IMR-90 (cell line): Measurements from ENCODE around the gene DMAC2. TPM values are rescaled to one million over a fixed set of nuclear protein-coding genes. Genes with fewer than 3 reads are reported as not detected.

Experiments used
- ATAC-seq: fragments of 200-7000 bp; cut with Tn5 transposase; 2 replicates; pipeline ENCODE4 v1.9.1; 2020; ENCODE audit warnings: low read depth, mild to moderate bottlenecking, moderate library complexity
- BruUV-seq: library from RNA; stranded (reverse); fragments of 400-500 nt; replicated peaks from 2 replicates; lab custom pipeline; 2021; lab: Mats Ljungman, UMichigan
- CTCF ChIA-PET: fragments of 300-600 bp; formaldehyde crosslinking; extraction: SDS; loops from one replicate; lab custom pipeline; 2021; ENCODE audit warnings: antibody characterized with exemption; lab: Yijun Ruan, JAX
- POLR2A ChIA-PET: fragments of 300-600 bp; sonication (Branson Sonifier 250); formaldehyde crosslinking; loops from one replicate; lab custom pipeline; 2022; ENCODE audit warnings: antibody characterized with exemption; ENCODE audit not compliant: unreplicated experiment; lab: Charles Lee
- DNase-seq: peaks from one replicate; pipeline ENCODE4 v3.0.0; 2013
- H2AFZ ChIP-seq: replicated peaks from 2 replicates; pipeline ENCODE3; 2013; ENCODE audit warnings: low read length, mild to moderate bottlenecking; ENCODE audit not compliant: poor library complexity
- H2AK5ac ChIP-seq: 2 replicates; pipeline ENCODE4 v1.6.1; 2013; ENCODE audit warnings: low read depth, low read length, inconsistent platforms
- H2AK9ac ChIP-seq: replicated peaks from 2 replicates; pipeline ENCODE3; 2013; ENCODE audit warnings: mild to moderate bottlenecking, low read depth, low read length, moderate library complexity; ENCODE audit not compliant: poor library complexity
- H2BK120ac ChIP-seq: 2 replicates; pipeline ENCODE4 v1.6.1; 2013; ENCODE audit warnings: low read depth, low read length, inconsistent platforms
- H2BK15ac ChIP-seq: 3 replicates; pipeline ENCODE4 v1.6.1; 2013; ENCODE audit warnings: low read depth, low read length, inconsistent platforms
- H2BK20ac ChIP-seq: 2 replicates; pipeline ENCODE4 v1.6.1; 2013; ENCODE audit warnings: low read depth, mild to moderate bottlenecking, inconsistent platforms, low read length, moderate library complexity
- H2BK5ac ChIP-seq: 2 replicates; pipeline ENCODE4 v1.6.1; 2013; ENCODE audit warnings: mild to moderate bottlenecking, low read depth, low read length, inconsistent platforms; ENCODE audit not compliant: poor library complexity, severe bottlenecking
- H3K14ac ChIP-seq: replicated peaks from 2 replicates; pipeline ENCODE4 v1.6.1; 2013; ENCODE audit warnings: low read depth, low read length, inconsistent platforms
- H3K18ac ChIP-seq: 2 replicates; pipeline ENCODE4 v1.6.1; 2013; ENCODE audit warnings: low read depth, low read length, control low read depth
- H3K23ac ChIP-seq: 2 replicates; pipeline ENCODE4 v1.6.1; 2013; ENCODE audit warnings: low read depth, low read length, inconsistent platforms
- H3K27ac ChIP-seq: 2 replicates; pipeline ENCODE4 v1.5.1; 2013; ENCODE audit warnings: mild to moderate bottlenecking, control low read depth, low read length; ENCODE audit not compliant: insufficient read depth
- H3K27me3 ChIP-seq: 2 replicates; pipeline ENCODE4 v1.6.1; 2013; ENCODE audit warnings: low read length; ENCODE audit not compliant: control insufficient read depth, insufficient read depth
- H3K36me3 ChIP-seq: 2 replicates; pipeline ENCODE4 v1.6.1; 2013; ENCODE audit warnings: low read length, mixed read lengths; ENCODE audit not compliant: control insufficient read depth, insufficient read depth
- H3K4ac ChIP-seq: 2 replicates; pipeline ENCODE4 v1.6.1; 2013; ENCODE audit warnings: low read depth, low read length, inconsistent platforms
- H3K4me1 ChIP-seq: 2 replicates; pipeline ENCODE4 v1.6.1; 2013; ENCODE audit warnings: low read length, mixed read lengths; ENCODE audit not compliant: control insufficient read depth, insufficient read depth
- H3K4me2 ChIP-seq: 2 replicates; pipeline ENCODE4 v1.6.1; 2013; ENCODE audit warnings: low read depth, mild to moderate bottlenecking, control low read depth, low read length, moderate library complexity
- H3K4me3 ChIP-seq: 2 replicates; pipeline ENCODE4 v1.5.1; 2013; ENCODE audit warnings: low read depth, mild to moderate bottlenecking, control low read depth, low read length, moderate library complexity; ENCODE audit not compliant: insufficient read depth
- H3K56ac ChIP-seq: 2 replicates; pipeline ENCODE4 v1.6.1; 2013; ENCODE audit warnings: low read length, inconsistent platforms; ENCODE audit not compliant: insufficient read depth; ENCODE audit errors: extremely low read depth
- H3K79me1 ChIP-seq, 2 experiments: 2 replicates each; pipeline ENCODE4 v1.6.1; 2013; ENCODE audit warnings: low read length in 2 of 2, inconsistent platforms in 1 of 2, low read depth in 1 of 2
- H3K9ac ChIP-seq: 2 replicates; pipeline ENCODE4 v1.6.1; 2013; ENCODE audit warnings: low read depth, low read length, control low read depth
- H3K9me1 ChIP-seq: 2 replicates; pipeline ENCODE4 v1.6.1; 2013; ENCODE audit warnings: low read length, inconsistent platforms; ENCODE audit not compliant: insufficient read depth
- H3K9me3 ChIP-seq: 2 replicates; pipeline ENCODE4 v1.6.1; 2013; ENCODE audit warnings: low read length; ENCODE audit not compliant: control insufficient read depth, insufficient read depth
- H4K20me1 ChIP-seq: 2 replicates; pipeline ENCODE4 v1.6.1; 2013; ENCODE audit warnings: low read length, inconsistent platforms; ENCODE audit not compliant: insufficient read depth
- H4K5ac ChIP-seq: 2 replicates; pipeline ENCODE4 v1.6.1; 2013; ENCODE audit warnings: mild to moderate bottlenecking, low read depth, low read length, control low read depth
- H4K8ac ChIP-seq, 2 experiments: 2 replicates each; pipeline ENCODE4 v1.6.1; 2013; ENCODE audit warnings: low read depth in 2 of 2, low read length in 2 of 2, control low read depth in 1 of 2, inconsistent platforms in 1 of 2
- H4K91ac ChIP-seq: 2 replicates; pipeline ENCODE4 v1.6.1; 2013; ENCODE audit warnings: low read depth, low read length, inconsistent platforms; ENCODE audit not compliant: insufficient read depth
- BHLHE40 ChIP-seq: fragments of 150-350 bp; IDR thresholded peaks from 2 replicates; pipeline ENCODE4 v1.6.1; 2016; ENCODE audit warnings: mild to moderate bottlenecking, low read depth, low read length
- CEBPB ChIP-seq: IDR thresholded peaks from 2 replicates; pipeline ENCODE4 v1.6.1; 2012; ENCODE audit warnings: low read depth, low read length, improper control_type of control experiment
- CHD1 ChIP-seq: IDR thresholded peaks from 2 replicates; pipeline ENCODE4 v1.6.1; 2012; ENCODE audit warnings: low read depth, low read length, improper control_type of control experiment
- CTCF ChIP-seq: conservative IDR thresholded peaks from 2 replicates; pipeline ENCODE4 v1.5.1; 2012; ENCODE audit warnings: mild to moderate bottlenecking, low read depth, low read length, improper control_type of control experiment
- FOS ChIP-seq: fragments of 150-350 bp; IDR thresholded peaks from 2 replicates; pipeline ENCODE4 v1.6.1; 2016; ENCODE audit warnings: low read depth, low read length
- MAFK ChIP-seq: IDR thresholded peaks from 2 replicates; pipeline ENCODE4 v1.6.1; 2012; ENCODE audit warnings: low read depth, low read length, improper control_type of control experiment
- MAZ ChIP-seq: IDR thresholded peaks from 2 replicates; pipeline ENCODE4 v1.6.1; 2012; ENCODE audit warnings: low read depth, mild to moderate bottlenecking, low read length, improper control_type of control experiment, moderate library complexity, borderline replicate concordance
- MXI1 ChIP-seq: IDR thresholded peaks from 2 replicates; pipeline ENCODE4 v1.6.1; 2012; ENCODE audit warnings: low read depth, mild to moderate bottlenecking, low read length, moderate library complexity, borderline replicate concordance
- NFE2L2 ChIP-seq: fragments of 150-350 bp; IDR thresholded peaks from 2 replicates; pipeline ENCODE4 v1.6.1; 2016; ENCODE audit warnings: low read depth, mild to moderate bottlenecking, low read length
- POLR2A ChIP-seq: IDR thresholded peaks from 2 replicates; pipeline ENCODE4 v1.6.1; 2012; ENCODE audit warnings: mild to moderate bottlenecking, low read depth, low read length
- RAD21 ChIP-seq: IDR thresholded peaks from 2 replicates; pipeline ENCODE4 v1.6.1; 2012; ENCODE audit warnings: low read length, improper control_type of control experiment
- RCOR1 ChIP-seq: IDR thresholded peaks from 2 replicates; pipeline ENCODE4 v1.6.1; 2012; ENCODE audit warnings: mild to moderate bottlenecking, low read length, improper control_type of control experiment; ENCODE audit not compliant: insufficient replicate concordance
- RFX5 ChIP-seq: IDR thresholded peaks from 2 replicates; pipeline ENCODE4 v1.8.0; 2012; ENCODE audit warnings: low read depth, mild to moderate bottlenecking, low read length, moderate library complexity
- SMC3 ChIP-seq: fragments of 150-350 bp; IDR thresholded peaks from 2 replicates; pipeline ENCODE4 v1.6.1; 2016; ENCODE audit warnings: low read depth, mild to moderate bottlenecking, antibody characterized with exemption, low read length, moderate library complexity
- USF2 ChIP-seq: fragments of 150-350 bp; IDR thresholded peaks from 2 replicates; pipeline ENCODE4 v1.6.1; 2017; ENCODE audit warnings: mild to moderate bottlenecking, antibody characterized with exemption, low read length, low read depth
- WGBS, 2 experiments: methylation state at CpG; one replicate each; pipeline versions ENCODE4 v1.1.5 to v1.1.7; 2013; ENCODE audit warnings: missing lambda C conversion rate in 2 of 2; ENCODE audit not compliant: insufficient read length in 1 of 2; ENCODE audit errors: extremely low coverage in 2 of 2; 5-methylcytosine and 5-hydroxymethylcytosine counted together
- dilution Hi-C: fragments of 300-500 bp; cut with HindIII; formaldehyde crosslinking; loops from one replicate; pipeline ENCODE4 v1.14.3; 2018; ENCODE audit warnings: low sequenced_read_pairs; ENCODE audit not compliant: unreplicated experiment
- in situ Hi-C: fragments of 300-500 bp; cut with MboI; formaldehyde crosslinking; loops from 3 replicates; pipeline ENCODE4 v1.14.3; 2019; ENCODE audit warnings: low sequenced_read_pairs, inconsistent platforms, mixed read lengths
- intact Hi-C: fragments of 100-400 bp; cut with micrococcal nuclease; formaldehyde crosslinking; loops from 2 replicates; pipeline ENCODE4 v1.10.0; 2022
- polyA plus RNA-seq, 3 experiments: library from polyadenylated mRNA; depleted of rRNA; stranded (reverse); fragments of >200 nt; gene quantifications; 2 replicates each; pipeline ENCODE4 v1.2.3, GENCODE V29; 2012; ENCODE audit warnings: low replicate concordance in 1 of 3
- total RNA-seq: library from RNA; depleted of rRNA; stranded (reverse); fragments of >200 nt; gene quantifications from 2 replicates; pipeline ENCODE4 v1.2.3, GENCODE V29; 2012

DMAC2 gene
- total and polyA plus RNA-seq, 2 of the 4 experiments (the other 2 are of a cell fraction) = 52.5 to 72.2 TPM

GRCh38 chr19:41442473-41443355, 3.0 kb upstream of the DMAC2 start, which contains the start of gene ERICH4:
Gene ERICH4, plus strand, starts transcription at chr19:41443156. Its CDS starts 14 bp downstream, at chr19:41443170.
- Histone ChIP-seq H3K36me3 (peaks cover 3% of the 10 kb centered on the region; the same call in 1 of the 2 replicates), H4K8ac (no peak within 1 kb of the TSS), H3K23ac (no peak within 1 kb of the TSS), H3K79me1 (peaks cover 8 to 13% of the 10 kb centered on the region in 2 experiments), H3K9me3 (no peaks in the 10 kb centered on the region), H2AK5ac (no peak within 1 kb of the TSS), H3K4me3 (no peak within 1 kb of the TSS), H3K4me1 (no peaks in the 10 kb centered on the region; the same call in 1 of the 2 replicates), H3K18ac (no peak within 1 kb of the TSS), H2BK5ac (no peak within 1 kb of the TSS), H2BK20ac (no peak within 1 kb of the TSS), H3K9me1 (no peaks in the 10 kb centered on the region; the same call in 1 of the 2 replicates), H4K5ac (no peak within 1 kb of the TSS), H3K27ac (no peak within 1 kb of the TSS), H3K56ac (no peak within 1 kb of the TSS), H2BK120ac (no peak within 1 kb of the TSS), H3K4ac (no peak within 1 kb of the TSS), H4K91ac (no peak within 1 kb of the TSS), H2AFZ (peak within 1 kb of the TSS; percentile 13), H3K9ac (no peak within 1 kb of the TSS), H3K27me3 (peaks cover 3% of the 10 kb centered on the region), H3K14ac (no peak within 1 kb of the TSS), H2AK9ac (no peak within 1 kb of the TSS), H2BK15ac (no peak within 1 kb of the TSS), H4K20me1 (no peaks in the 10 kb centered on the region), H3K4me2 (no peak within 1 kb of the TSS)
- WGBS, 2 experiments = 46% methylated on average over 5 of the region's 7 CpGs; no CpG with 5 or more reads in 1 of the 2 experiments
- CTCF ChIA-PET = no interaction called here
- BruUV-seq = no TSS peak
- dilution Hi-C loops = no loop called here
- intact Hi-C loops = no loop called here
- POLR2A ChIA-PET = no interaction called here
- no peak for ATAC-seq
- no peak for DNase-seq
- in situ Hi-C loops = loop anchor here (5.0 kb wide), 1 partner anchor 130 kb away; no protein-coding TSS in a partner anchor
- TF ChIP-seq RCOR1 (no peak), NFE2L2 (no peak), POLR2A (no peak), CEBPB (no peak), MAZ (no peak), FOS (no peak), BHLHE40 (no peak), USF2 (no peak), RFX5 (no peak), SMC3 (no peak), RAD21 (no peak), CHD1 (no peak), MAFK (no peak), MXI1 (no peak), CTCF (no peak)
